Stimulated activated CD4-positive, alpha-beta T cell treated with anti-CD3 and anti-CD28 coated beads, Interleukin-4, amount 100 ng/mL, for 24 hours (primary cell): ENCODE data around the gene TNNI2.
A peak's percentile ranks its signal among the peaks of the same experiment; 100 is the strongest.

Experiments
- DNase-seq: peaks from one replicate; pipeline ENCODE4 v3.0.0-alpha.2; 2020

Gene TNNI2

GRCh38 chr11:1847006-1847735 lies 8.4 kb downstream of the TNNI2 start:
- DNase-seq: no peak

GRCh38 chr11:1847926-1848639 lies 9.3 kb downstream of the TNNI2 start:
- no peak for DNase-seq

- DNase-seq: no peak
Measured at GRCh38 chr11:1848640-1849430, 10.1 kb downstream of the TNNI2 start.

GRCh38 chr11:1851468-1852180 lies 12.8 kb downstream of the TNNI2 start:
- DNase-seq: no peak

- no peak for DNase-seq
Measured at GRCh38 chr11:1852271-1852876, 13.6 kb downstream of the TNNI2 start.

GRCh38 chr11:1852877-1853276 lies 14.1 kb downstream of the TNNI2 start, which contains the start of gene LSP1:
TSS of gene LSP1 (plus strand) at chr11:1853084. CDS start at chr11:1853145, 61 bp downstream.
- DNase-seq: peak; percentile 86

- no peak for DNase-seq
Measured at GRCh38 chr11:1853376-1854131, 14.8 kb downstream of the TNNI2 start.

- DNase-seq: no peak
Measured at GRCh38 chr11:1854132-1854948, 15.6 kb downstream of the TNNI2 start.

- DNase-seq: peak; percentile 65
Measured at GRCh38 chr11:1854949-1855885, 16.4 kb downstream of the TNNI2 start.

GRCh38 chr11:1855886-1856265 lies 17.1 kb downstream of the TNNI2 start:
- no peak for DNase-seq

GRCh38 chr11:1856306-1857005 lies 17.7 kb downstream of the TNNI2 start:
- no peak for DNase-seq

GRCh38 chr11:1857064-1857463 lies 18.3 kb downstream of the TNNI2 start:
- DNase-seq: no peak

GRCh38 chr11:1858154-1858553 lies 19.4 kb downstream of the TNNI2 start:
- no peak for DNase-seq

GRCh38 chr11:1858576-1858975 lies 19.8 kb downstream of the TNNI2 start:
- no peak for DNase-seq

GRCh38 chr11:1859004-1859403 lies 20.2 kb downstream of the TNNI2 start:
- no peak for DNase-seq

GRCh38 chr11:1860108-1860507 lies 21.3 kb downstream of the TNNI2 start:
- no peak for DNase-seq

- no peak for DNase-seq
Measured at GRCh38 chr11:1861435-1862411, 22.9 kb downstream of the TNNI2 start.
